H1 (cell line): ENCODE results near the gene CD52. TPM values are rescaled to one million over a fixed set of nuclear protein-coding genes. Genes with fewer than 3 reads are reported as not detected.

ENCODE experiments used
- BRCA1 ChIP-seq: IDR thresholded peaks from 2 replicates; pipeline ENCODE4 v1.6.1; 2012; ENCODE audit warnings: low read depth, low read length, improper control_type of control experiment
- CREB1 ChIP-seq: IDR thresholded peaks from 2 replicates; pipeline ENCODE4 v1.6.1; 2012; ENCODE audit warnings: inconsistent platforms
- TEAD4 ChIP-seq: IDR thresholded peaks from 2 replicates; pipeline ENCODE4 v1.6.1; 2012; ENCODE audit warnings: low read depth, low read length, inconsistent platforms, mixed read lengths
- YY1 ChIP-seq: IDR thresholded peaks from 2 replicates; pipeline ENCODE4 v1.6.1; 2011; ENCODE audit warnings: low read depth, mild to moderate bottlenecking, low read length
- polyA plus RNA-seq, 7 experiments: library from polyadenylated mRNA; depleted of rRNA in 3 of 7; stranded (reverse) in 5 of 7; unstranded in 2 of 7; fragments of >200 nt in 5 of 7; fragments of 200-250 nt in 2 of 7; gene quantifications; 1 replicate in 5 of 7; 2 replicates in 1 of 7; 4 replicates in 1 of 7; pipeline versions ENCODE4 v1.2.1 to v1.2.3, GENCODE V29; 2011 to 2013; ENCODE audit warnings: missing spikeins in 2 of 7, mixed read lengths in 2 of 7
- total RNA-seq: library from RNA; stranded (reverse); fragmentation: NEBNext Ultra II Directional; extraction: Animal tissue kit (Norgen Biotek cat#: 25700); gene quantifications from 2 replicates; pipeline ENCODE4 v1.2.1, GENCODE V29; 2021

The CD52 gene
- total and polyA plus RNA-seq, 2 of the 8 experiments (the other 6 are each of a cell fraction or from before 2014, with no cell fraction given) = 2.4 to 3.1 TPM

GRCh38 chr1:26352338-26352679 is 34.6 kb downstream of the CD52 start (continued):
- TF ChIP-seq YY1 (no peak), CREB1 (no peak), BRCA1 (no peak), TEAD4 (no peak)
